ENCODE results near the gene OXT.
"Not testable (repeated sequence)": the region's sequence is repeated elsewhere in the genome, so short reads cannot be mapped to it uniquely, and the experiment has no call there.

The OXT gene

GRCh38 chr20:3047486-3048419 lies 23.7 kb upstream of the OXT start:
- in situ Hi-C loops (cut with HindIII; ENCODE audit: low sequenced_read_pairs): no loop called here

GRCh38 chr20:3051385-3052019 lies 19.9 kb upstream of the OXT start:
- in situ Hi-C loops (cut with HindIII; ENCODE audit: low sequenced_read_pairs): no loop called here

DNA sequence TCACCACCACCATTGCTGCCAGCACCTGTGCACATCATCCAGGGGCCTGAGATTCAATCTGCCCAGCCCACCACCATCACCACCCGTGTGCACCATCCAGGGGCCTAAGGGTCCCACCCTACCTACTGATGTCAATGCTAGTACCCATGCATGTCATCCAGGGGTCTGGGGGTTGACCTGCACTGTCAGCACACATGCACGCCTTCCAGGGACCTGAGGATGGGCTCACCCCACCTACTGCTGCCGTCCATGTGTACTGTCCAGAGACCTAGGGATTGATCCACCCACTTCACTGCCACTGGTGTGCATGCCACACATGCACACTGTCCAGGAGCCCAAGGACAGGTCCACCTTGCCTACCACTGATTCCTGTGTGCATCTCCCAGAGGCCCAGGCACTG lies 11.9 kb upstream of the OXT start:
- in situ Hi-C loops (cut with HindIII; ENCODE audit: low sequenced_read_pairs): loop anchor here (5.0 kb wide), 1 partner anchor 93 kb away; no protein-coding TSS in a partner anchor

GRCh38 chr20:3064119-3064518 lies 7.3 kb upstream of the OXT start:
- in situ Hi-C loops (cut with HindIII; ENCODE audit: low sequenced_read_pairs): not testable (repeated sequence)

- in situ Hi-C loops (cut with HindIII; ENCODE audit: low sequenced_read_pairs): no loop called here
Measured at GRCh38 chr20:3067139-3068014, 4.0 kb upstream of the OXT start.

DNA sequence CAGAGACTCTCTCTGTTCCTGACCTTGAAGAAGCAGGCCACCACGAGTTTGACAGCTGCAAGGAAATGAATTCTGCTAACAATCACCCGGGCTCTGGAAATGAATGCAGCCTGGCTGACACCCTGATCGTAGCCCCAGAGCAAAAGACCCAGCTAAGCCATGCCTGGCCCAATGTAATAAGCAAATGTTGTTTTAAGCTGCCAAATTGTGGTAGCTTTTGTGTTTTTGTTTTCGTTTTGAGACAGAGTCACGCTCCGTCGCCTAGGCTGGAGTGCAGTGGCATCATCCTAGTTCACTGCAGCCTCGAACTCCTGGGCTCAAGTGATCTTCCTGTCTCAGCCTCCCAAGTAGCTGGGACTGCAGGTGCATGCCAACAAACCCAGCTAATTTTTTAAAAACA lies 3.3 kb upstream of the OXT start:
- in situ Hi-C loops (cut with HindIII; ENCODE audit: low sequenced_read_pairs): no loop called here

GRCh38 chr20:3068986-3069900 lies 2.2 kb upstream of the OXT start:
- in situ Hi-C loops (cut with HindIII; ENCODE audit: low sequenced_read_pairs): no loop called here

- in situ Hi-C loops (cut with HindIII; ENCODE audit: low sequenced_read_pairs): no loop called here
Measured at GRCh38 chr20:3070725-3071124, 695 bp upstream of the OXT start.

DNA sequence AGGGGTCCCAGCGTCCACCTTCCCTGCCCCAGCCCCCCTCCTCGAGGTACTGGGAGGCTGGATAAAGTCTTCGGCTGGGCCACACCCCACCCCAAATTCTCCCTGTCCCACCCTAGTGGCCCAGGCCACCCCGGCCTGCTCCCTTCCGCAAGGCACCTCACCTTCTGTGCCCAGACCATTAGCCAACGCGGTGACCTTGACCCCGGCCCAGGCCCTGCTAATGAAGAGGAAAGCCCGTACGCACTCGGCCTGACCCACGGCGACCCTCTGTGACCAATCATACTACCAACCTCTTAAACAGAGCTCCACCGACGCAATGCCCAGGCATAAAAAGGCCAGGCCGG lies 182 bp upstream of the OXT start:
- in situ Hi-C loops (cut with HindIII; ENCODE audit: low sequenced_read_pairs): no loop called here

DNA sequence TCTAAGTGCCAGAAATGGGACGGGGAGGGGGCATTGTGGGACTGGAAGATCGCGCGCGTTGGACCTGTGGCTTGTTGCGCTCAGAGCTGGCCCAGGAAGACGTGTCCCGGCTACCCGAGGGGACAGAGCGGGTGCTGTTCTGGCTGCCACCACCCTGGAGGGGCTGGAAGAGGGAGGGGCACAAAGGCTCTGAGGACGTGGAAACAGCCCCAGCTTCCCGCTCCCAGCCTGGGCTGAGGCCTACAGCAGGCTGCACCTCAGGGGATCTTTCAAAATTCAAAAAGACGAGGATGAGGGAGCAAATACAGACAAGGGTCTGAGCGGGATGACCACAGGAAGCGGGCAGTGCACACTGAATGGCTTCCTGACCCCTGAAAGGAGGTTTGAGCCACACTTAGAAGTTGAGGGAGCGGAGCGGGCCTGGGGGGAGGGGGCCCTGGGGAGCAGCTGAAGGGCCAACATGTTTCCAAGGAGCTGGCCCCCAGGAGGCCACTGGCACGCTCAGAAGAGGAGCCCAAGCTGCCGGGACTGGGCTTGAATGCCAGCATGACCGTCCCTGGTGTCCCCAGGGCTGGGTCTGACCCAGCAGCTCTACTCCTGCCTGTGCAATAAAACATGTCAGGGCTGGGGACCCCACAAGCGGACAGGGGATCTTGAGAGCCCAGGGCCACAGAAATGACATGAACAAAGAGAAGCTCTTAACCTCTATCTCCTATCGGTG lies 1.3 kb downstream of the OXT start:
- in situ Hi-C loops (cut with HindIII; ENCODE audit: low sequenced_read_pairs): no loop called here

DNA sequence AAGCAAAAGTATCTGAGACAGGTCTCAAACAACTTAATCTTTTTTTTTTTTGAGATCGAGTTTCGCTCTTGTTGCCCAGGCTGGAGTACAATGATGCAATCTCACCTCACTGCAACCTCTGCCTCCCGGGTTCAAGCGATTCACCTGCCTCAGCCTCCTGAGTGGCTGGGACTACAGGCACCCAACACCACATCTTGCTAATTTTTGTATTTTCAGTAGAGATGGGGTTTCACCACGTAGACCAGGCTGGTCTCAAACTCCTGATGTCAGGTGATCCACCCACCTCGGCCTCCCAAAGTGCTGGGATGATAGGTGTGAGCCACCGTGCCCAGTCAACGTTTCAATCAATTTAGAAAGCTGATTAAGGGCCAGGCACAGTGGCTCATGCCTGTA lies 1.8 kb downstream of the OXT start:
- in situ Hi-C loops (cut with HindIII; ENCODE audit: low sequenced_read_pairs): not testable (repeated sequence)

- in situ Hi-C loops (cut with HindIII; ENCODE audit: low sequenced_read_pairs): no loop called here
Measured at GRCh38 chr20:3074812-3075211, 3.4 kb downstream of the OXT start.

DNA sequence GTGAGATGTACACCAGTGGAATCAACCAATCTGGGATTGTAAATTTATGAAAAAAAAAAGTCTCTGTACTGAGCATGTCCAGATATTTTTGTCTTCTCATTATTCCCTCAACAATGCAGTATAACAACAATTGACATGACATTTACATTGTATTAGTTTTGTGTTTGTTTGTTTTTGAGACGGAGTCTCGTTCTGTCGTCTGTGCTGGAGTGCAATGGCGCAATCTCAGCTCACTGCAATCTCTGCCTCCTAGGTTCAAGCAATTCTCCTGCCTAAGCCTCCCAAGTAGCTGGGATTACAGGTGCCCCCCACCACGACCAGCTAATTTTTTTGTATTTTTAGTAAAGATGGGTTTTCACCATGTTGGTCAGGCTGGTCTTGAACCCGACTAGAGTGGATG lies 3.9 kb downstream of the OXT start:
- in situ Hi-C loops (cut with HindIII; ENCODE audit: low sequenced_read_pairs): not testable (repeated sequence)

DNA sequence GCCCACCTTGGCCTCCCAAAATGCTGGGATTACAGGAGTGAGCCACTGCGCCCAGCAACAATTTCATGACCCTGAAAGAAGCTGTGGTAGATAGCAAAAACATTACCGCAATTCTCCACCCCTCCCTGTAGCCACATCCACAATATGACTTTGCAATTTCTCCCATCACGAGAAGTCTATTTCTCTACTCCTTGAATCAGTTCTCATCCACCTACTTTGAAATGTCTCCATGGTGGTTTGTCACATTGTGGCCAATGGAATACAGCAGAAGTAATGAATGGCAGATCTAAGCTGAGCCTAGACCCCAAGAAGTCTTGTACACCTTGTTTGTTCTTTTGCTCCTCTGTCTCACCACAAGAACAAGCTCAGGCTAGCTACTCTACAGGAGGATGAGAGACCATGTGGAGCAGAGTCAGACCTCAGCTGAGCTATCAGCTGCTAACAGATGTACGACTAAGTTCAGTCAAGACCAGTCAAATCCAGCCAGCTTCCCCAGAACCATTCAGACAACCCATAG lies 6.3 kb downstream of the OXT start:
- in situ Hi-C loops (cut with HindIII; ENCODE audit: low sequenced_read_pairs): no loop called here

DNA sequence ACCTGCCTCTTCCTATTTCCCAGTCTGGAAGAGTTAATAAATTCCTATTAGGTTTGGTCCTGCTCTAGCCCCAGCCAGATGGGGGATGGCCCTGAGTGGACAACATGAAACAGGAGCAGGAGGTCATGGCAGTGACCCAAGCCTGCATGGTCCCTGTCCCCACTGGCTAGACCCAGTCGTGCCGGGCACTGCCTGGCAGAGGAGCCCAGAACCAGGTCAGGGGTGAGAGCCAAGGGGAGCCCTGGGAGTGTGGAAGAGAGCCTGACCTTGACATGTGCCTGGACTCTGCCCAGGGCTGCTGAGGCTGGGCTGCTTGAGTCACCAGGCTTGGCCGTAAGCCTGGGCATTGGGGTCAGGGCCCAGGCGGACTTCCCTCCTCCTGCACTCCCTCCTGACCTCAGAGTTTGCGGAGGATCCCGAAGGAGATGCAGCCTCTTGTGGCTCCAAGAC lies 9.5 kb downstream of the OXT start:
- in situ Hi-C loops (cut with HindIII; ENCODE audit: low sequenced_read_pairs): no loop called here

DNA sequence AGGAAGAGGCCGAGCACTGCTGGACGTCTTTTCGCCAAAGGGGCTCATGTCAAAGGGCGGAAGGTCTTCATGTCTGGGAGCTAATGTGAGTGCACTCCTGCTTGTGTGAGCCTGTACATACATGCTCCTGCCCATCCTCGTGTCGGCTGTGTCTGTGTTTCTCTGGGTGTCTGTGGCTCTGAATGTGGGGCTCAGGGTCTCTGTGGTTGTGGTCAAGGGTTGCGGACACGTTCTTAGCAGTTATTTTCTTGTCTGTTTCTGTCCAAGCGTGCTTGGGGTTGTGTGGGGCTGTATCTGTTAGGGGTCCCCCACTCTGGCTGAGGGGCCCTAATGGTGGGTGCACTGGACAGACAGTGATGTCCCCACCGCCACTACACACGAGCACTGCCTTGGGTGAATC lies 10.2 kb downstream of the OXT start:
- in situ Hi-C loops (cut with HindIII; ENCODE audit: low sequenced_read_pairs): no loop called here

- in situ Hi-C loops (cut with HindIII; ENCODE audit: low sequenced_read_pairs): no loop called here
Measured at GRCh38 chr20:3082306-3082951, 11.0 kb downstream of the OXT start.

DNA sequence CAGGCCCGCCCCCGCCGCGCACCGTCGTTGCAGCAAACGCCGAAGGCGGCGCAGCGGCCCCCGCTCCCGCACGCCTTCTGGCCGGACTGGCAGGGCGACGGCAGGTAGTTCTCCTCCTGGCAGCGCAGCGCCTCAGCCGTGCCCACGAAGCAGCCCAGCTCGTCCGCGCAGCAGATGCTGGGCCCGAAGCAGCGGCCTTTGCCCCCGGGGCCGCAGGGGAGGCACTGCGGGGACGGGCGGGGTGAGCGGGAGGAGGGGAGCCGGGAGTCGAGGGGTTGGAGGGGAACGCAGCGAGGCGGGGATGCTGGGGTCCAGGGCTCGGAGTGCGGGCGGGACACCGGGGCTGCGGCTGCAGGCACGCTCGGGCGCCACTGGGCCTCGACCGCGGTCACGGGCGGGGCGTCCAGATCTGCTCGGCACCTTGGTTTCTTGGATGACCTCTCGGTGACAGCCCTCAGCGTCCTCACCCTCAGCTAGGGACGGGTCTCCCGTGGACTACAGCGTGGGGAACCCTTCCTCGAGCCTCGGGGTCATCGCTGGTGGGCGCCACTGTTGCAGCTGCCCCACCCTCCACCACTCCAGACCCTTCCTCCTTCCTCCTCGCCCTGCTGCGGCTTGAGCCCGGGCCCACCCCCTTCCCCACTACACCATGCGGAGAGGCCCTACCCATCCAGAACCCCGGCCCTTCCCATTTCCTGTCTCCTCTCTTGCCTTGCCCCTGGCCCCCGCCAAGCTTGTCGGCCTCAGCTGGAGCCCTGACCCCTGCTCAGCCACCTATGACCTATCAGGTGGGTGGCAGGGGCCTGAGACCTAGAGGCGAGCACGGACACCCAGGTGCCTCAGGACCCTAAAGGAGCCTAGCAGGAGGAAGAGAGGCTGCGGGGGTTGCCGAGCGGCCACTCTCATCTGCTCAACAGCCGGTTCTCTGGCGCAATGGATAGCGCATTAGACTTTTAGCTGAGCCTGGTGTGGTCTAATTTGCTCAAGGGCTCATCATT lies 11.8 kb downstream of the OXT start:
- in situ Hi-C loops (cut with HindIII; ENCODE audit: low sequenced_read_pairs): no loop called here

Measured in endothelial cell of hepatic sinusoid (primary cell).